Measurements from ENCODE around the gene AIG1. TPM values are rescaled to one million over a fixed set of nuclear protein-coding genes. Genes with fewer than 3 reads are reported as not detected.

The AIG1 gene
- total and polyA plus RNA-seq, 2 experiments from 2014 or later = 92.8 to 102 TPM

GRCh38 chr6:143157131-143157530, 96.4 kb downstream of the AIG1 start:
- Histone ChIP-seq H3K27ac (no peak overlapping the region), H4K20me1 (ENCODE audit: insufficient read depth, poor library complexity, severe bottlenecking) (no peaks in the 10 kb centered on the region), H3K4me1 (ENCODE audit: insufficient read depth) (no peaks in the 10 kb centered on the region), H3K36me3 (replicated peaks; ENCODE audit: insufficient read depth, low read depth) (no peaks in the 10 kb centered on the region), H2AFZ (no peak overlapping the region), H3K4me3 (no peak overlapping the region), H3K4me2 (no peak overlapping the region), H3K9me2 (replicated peaks; ENCODE audit: insufficient read depth) (no peaks in the 10 kb centered on the region), H3K79me2 (no peaks in the 10 kb centered on the region), H3K27me3 (no peaks in the 10 kb centered on the region), H3K9me3 (ENCODE audit: low read depth) (no peaks in the 10 kb centered on the region)
- WGBS (ENCODE audit: low lambda C conversion rate, missing lambda C conversion rate) = 38% methylated on average over 2 of the region's 2 CpGs
- no peak for DNase-seq (ENCODE audit: low spot score)
- TF ChIP-seq EZH2phosphoT487 (IDR thresholded peaks at IDR 0.05; ENCODE audit: low read depth, severe bottlenecking, unreplicated experiment) (no peak), EZH2 (IDR thresholded peaks at IDR 0.05; ENCODE audit: borderline replicate concordance) (no peak), CTCF (IDR thresholded peaks at IDR 0.05; ENCODE audit: poor library complexity) (no peak)

GRCh38 chr6:143158113-143158581, 97.5 kb downstream of the AIG1 start:
- H3K36me3 ChIP-seq (replicated peaks; ENCODE audit: insufficient read depth, low read depth) = no peaks in the 10 kb centered on the region
- no peak overlapping the region for H3K27ac ChIP-seq
- no peaks in the 10 kb centered on the region for H4K20me1 ChIP-seq (ENCODE audit: insufficient read depth, poor library complexity, severe bottlenecking)
- H3K9me3 ChIP-seq (ENCODE audit: low read depth) = no peaks in the 10 kb centered on the region
- H3K27me3 ChIP-seq = no peaks in the 10 kb centered on the region
- H3K79me2 ChIP-seq = no peaks in the 10 kb centered on the region
- DNase-seq (ENCODE audit: low spot score) = no peak
- TF ChIP-seq EZH2 (IDR thresholded peaks at IDR 0.05; ENCODE audit: borderline replicate concordance) = no peak
- no peak for TF ChIP-seq EZH2phosphoT487 (IDR thresholded peaks at IDR 0.05; ENCODE audit: low read depth, severe bottlenecking, unreplicated experiment)
- TF ChIP-seq CTCF (IDR thresholded peaks at IDR 0.05; ENCODE audit: poor library complexity) = no peak
- WGBS (ENCODE audit: low lambda C conversion rate, missing lambda C conversion rate) = 71% methylated on average over 3 of the region's 3 CpGs
- no peak overlapping the region for H3K4me3 ChIP-seq
- H2AFZ ChIP-seq = no peak overlapping the region
- H3K4me2 ChIP-seq = no peak overlapping the region
- H3K9me2 ChIP-seq (replicated peaks; ENCODE audit: insufficient read depth) = no peaks in the 10 kb centered on the region
- H3K4me1 ChIP-seq (ENCODE audit: insufficient read depth) = no peaks in the 10 kb centered on the region

GRCh38 chr6:143159001-143159400, 98.3 kb downstream of the AIG1 start:
- no peak overlapping the region for H3K27ac ChIP-seq
- no peaks in the 10 kb centered on the region for H3K9me3 ChIP-seq (ENCODE audit: low read depth)
- no peaks in the 10 kb centered on the region for H4K20me1 ChIP-seq (ENCODE audit: insufficient read depth, poor library complexity, severe bottlenecking)
- no peaks in the 10 kb centered on the region for H3K27me3 ChIP-seq
- TF ChIP-seq CTCF (IDR thresholded peaks at IDR 0.05; ENCODE audit: poor library complexity) (no peak), EZH2phosphoT487 (IDR thresholded peaks at IDR 0.05; ENCODE audit: low read depth, severe bottlenecking, unreplicated experiment) (no peak), EZH2 (IDR thresholded peaks at IDR 0.05; ENCODE audit: borderline replicate concordance) (no peak)
- H3K4me2 ChIP-seq = no peak overlapping the region
- H3K9me2 ChIP-seq (replicated peaks; ENCODE audit: insufficient read depth) = no peaks in the 10 kb centered on the region
- no peaks in the 10 kb centered on the region for H3K4me1 ChIP-seq (ENCODE audit: insufficient read depth)
- no peak overlapping the region for H2AFZ ChIP-seq
- no peak overlapping the region for H3K4me3 ChIP-seq
- no peaks in the 10 kb centered on the region for H3K79me2 ChIP-seq
- WGBS (ENCODE audit: low lambda C conversion rate, missing lambda C conversion rate) = 100% methylated on average over 1 of the region's 1 CpG
- DNase-seq (ENCODE audit: low spot score) = no peak
- H3K36me3 ChIP-seq (replicated peaks; ENCODE audit: insufficient read depth, low read depth) = no peaks in the 10 kb centered on the region

GRCh38 chr6:143160015-143160414, 99.3 kb downstream of the AIG1 start:
- TF ChIP-seq CTCF (IDR thresholded peaks at IDR 0.05; ENCODE audit: poor library complexity) = no peak
- no peak for TF ChIP-seq EZH2phosphoT487 (IDR thresholded peaks at IDR 0.05; ENCODE audit: low read depth, severe bottlenecking, unreplicated experiment)
- no peak for TF ChIP-seq EZH2 (IDR thresholded peaks at IDR 0.05; ENCODE audit: borderline replicate concordance)

More at GRCh38 chr6:143160015-143160414, 99.3 kb downstream of the AIG1 start:
- Histone ChIP-seq H3K9me2 (replicated peaks; ENCODE audit: insufficient read depth) (no peaks in the 10 kb centered on the region), H3K4me2 (no peak overlapping the region), H2AFZ (no peak overlapping the region), H3K27me3 (no peaks in the 10 kb centered on the region), H4K20me1 (ENCODE audit: insufficient read depth, poor library complexity, severe bottlenecking) (no peaks in the 10 kb centered on the region), H3K36me3 (replicated peaks; ENCODE audit: insufficient read depth, low read depth) (no peaks in the 10 kb centered on the region), H3K9me3 (ENCODE audit: low read depth) (no peaks in the 10 kb centered on the region), H3K79me2 (no peaks in the 10 kb centered on the region), H3K27ac (no peak overlapping the region), H3K4me3 (no peak overlapping the region), H3K4me1 (ENCODE audit: insufficient read depth) (no peaks in the 10 kb centered on the region)
- no peak for DNase-seq (ENCODE audit: low spot score)
- 40% methylated on average over 1 of the region's 1 CpG for WGBS (ENCODE audit: low lambda C conversion rate, missing lambda C conversion rate)

All from hepatocyte (in vitro differentiated cells).